GM18909 (cell line): ENCODE data around the gene CHAT.
"Not testable (repeated sequence)": the region's sequence is repeated elsewhere in the genome, so short reads cannot be mapped to it uniquely, and the experiment has no call there.

Experiments used
- ATAC-seq: cut with Tn5 transposase; IDR thresholded peaks from one replicate; pipeline ENCODE4 v1.9.1; 2021; ENCODE audit warnings: mild to moderate bottlenecking; ENCODE audit not compliant: unreplicated experiment, poor library complexity

Gene CHAT

DNA sequence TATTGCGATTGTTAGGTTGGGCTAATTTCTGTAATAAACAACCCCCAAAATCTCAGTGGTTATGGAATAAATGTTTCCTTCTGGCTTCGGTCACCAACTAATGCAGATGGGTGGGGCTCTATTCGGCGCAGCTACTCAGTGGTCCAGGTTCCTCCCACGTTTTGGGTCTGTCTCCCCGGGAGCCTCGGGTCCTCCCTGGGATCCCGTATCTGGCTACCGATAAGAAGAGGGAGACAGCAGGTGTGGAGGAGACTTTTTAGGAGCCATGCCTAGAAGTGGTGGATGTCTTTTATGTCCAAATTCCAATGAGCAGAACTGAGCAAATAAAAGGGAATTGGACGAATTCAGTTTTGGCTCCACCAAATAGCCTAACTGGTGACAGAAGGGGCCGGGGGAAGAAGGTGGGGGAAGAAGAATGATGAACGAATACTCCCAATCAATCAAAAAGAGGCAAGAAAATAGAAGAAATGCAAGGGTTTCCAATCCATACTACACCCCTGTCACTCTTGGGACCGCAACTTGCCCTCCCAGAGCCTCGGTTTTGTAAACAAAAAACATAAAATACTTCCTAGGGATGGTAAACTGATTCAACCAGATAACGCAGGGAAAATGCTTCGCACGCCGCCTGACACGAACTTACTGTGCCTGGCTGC is 65.1 kb downstream of the CHAT start:
- no peak for ATAC-seq

- no peak for ATAC-seq
Measured at GRCh38 chr10:49679480-49679893, 65.7 kb downstream of the CHAT start, which contains the start of gene C10orf53. C10orf53 (plus strand) TSS chr10:49679651; CDS start chr10:49679698, 47 bp downstream.

DNA sequence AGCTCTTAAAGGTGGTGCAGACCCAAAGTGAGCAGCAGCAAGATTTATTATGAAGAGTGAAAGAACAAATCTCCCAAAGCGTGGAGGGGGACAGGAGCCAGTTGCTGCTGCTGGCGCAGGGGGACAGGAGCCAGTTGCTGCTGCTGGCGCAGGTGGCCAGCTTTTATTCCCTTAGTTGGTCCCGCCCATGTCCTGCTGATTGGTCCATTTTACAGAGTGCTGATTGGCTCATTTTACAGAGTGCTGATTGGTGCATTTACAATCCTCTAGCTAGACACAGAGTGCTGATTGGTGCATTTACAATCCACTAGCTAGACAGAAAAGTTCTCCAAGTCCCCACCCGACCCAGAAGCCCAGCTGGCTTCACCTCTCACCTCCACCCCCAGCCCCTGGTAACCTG is 68.6 kb downstream of the CHAT start:
- ATAC-seq: not testable (repeated sequence)

GRCh38 chr10:49682879-49683278 is 69.0 kb downstream of the CHAT start:
- no peak for ATAC-seq

DNA sequence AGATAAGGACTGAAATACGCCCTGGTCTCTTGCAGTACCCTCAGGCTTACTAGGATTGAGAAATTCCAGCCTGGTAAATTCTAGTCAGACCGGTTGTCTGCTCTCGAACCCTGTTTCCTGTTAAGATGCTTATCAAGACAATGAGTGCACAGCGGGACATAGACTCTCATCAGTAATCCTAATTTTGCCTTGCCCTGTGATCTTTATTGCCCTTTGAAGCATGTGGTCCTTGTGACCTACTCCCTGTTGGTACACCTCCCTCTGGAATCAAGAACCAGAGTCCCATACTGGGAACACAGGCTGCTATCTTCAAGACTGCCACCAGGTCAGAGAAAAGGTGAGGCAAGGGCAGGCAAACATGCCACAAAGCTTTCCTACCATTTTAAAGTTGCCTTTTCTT is 72.8 kb downstream of the CHAT start:
- ATAC-seq: no peak

GRCh38 chr10:49688261-49688846 is 74.5 kb downstream of the CHAT start:
- ATAC-seq: no peak

DNA sequence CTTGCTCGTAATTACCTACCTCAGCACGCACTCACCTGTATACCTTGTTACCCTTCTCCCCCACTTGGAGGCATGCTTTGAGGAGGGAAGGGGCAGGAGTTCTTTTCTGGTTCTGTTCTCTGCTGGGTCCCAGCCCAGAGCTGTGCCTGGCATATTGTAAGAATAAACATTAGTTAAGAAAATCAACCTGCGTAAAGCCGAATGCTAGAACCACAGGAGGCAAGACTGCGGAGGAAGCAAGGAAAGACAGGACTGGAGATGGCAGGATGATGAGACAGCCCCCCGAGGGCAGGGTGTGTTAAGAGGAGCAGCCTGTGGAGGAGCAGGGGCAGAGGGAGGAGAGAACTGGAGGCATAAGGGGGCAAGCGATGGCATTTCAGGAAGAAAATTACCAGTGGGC is 75.1 kb downstream of the CHAT start:
- ATAC-seq: no peak

- ATAC-seq: no peak
Measured at GRCh38 chr10:49689882-49690510, 76.2 kb downstream of the CHAT start.

- ATAC-seq: no peak
Measured at GRCh38 chr10:49690698-49691356, 77.0 kb downstream of the CHAT start.

- ATAC-seq: no peak
Measured at GRCh38 chr10:49691588-49691987, 77.8 kb downstream of the CHAT start.

DNA sequence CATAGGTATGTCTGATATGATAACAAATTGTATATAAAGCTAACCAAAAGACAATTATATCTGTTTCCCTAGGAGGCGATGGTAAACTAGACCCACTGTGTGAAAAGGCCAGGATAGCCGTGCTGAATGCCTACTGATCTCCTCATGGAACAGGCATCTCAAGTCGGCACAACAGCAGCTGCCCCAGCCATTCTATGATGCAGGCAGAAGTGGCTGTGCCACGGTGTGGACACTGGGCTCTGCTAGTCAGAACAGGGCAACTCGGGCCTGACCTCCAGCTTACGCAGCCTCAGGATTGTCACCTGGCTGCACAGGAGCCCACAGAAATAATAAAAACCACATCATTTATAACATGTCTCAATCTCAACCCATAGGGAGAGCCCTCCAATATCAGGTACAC is 80.6 kb downstream of the CHAT start:
- no peak for ATAC-seq

- no peak for ATAC-seq
Measured at GRCh38 chr10:49696311-49696710, 82.5 kb downstream of the CHAT start.

DNA sequence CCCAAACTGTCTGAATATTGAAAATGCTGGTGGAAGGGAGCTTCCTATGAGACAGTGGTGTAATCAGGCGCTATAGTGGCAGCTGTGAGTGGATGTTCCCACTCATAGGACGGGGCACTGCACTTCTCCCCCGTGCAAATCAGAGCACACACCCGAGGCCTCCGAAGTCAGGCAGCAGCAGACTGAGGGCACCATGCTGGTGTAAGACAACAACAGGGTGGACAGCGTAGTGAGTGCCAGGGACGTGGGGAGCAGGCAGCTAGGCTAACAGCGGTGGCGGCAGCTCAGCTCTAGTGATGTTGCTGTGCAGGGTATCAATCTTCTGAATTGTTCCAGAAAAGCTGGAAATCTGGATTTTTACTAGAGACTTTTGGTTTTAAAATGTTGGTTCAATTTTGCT is 84.8 kb downstream of the CHAT start:
- no peak for ATAC-seq

DNA sequence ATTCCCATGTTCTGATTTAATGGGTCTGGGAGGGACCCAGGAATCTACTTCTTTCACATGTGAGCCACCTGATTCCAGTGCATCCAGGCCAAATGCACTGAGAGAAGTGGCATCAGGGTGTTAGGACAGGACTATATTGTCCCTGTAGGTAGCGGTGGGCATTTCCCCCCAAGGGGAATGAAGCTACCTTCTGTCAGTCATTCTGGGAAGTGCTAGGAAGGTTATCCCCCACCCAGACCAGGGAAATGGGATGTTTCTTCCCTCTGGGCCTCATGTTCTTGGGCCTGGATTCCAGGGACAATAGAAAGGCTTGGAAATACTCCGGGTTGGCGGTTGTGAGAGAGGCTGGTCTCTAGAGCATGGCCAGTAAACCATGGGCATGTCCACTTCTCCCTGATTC is 86.4 kb downstream of the CHAT start:
- no peak for ATAC-seq

GRCh38 chr10:49700997-49701396 is 87.2 kb downstream of the CHAT start:
- ATAC-seq: no peak

GRCh38 chr10:49707585-49707984 is 93.7 kb downstream of the CHAT start:
- ATAC-seq: no peak

GRCh38 chr10:49709934-49710333 is 96.1 kb downstream of the CHAT start:
- no peak for ATAC-seq

DNA sequence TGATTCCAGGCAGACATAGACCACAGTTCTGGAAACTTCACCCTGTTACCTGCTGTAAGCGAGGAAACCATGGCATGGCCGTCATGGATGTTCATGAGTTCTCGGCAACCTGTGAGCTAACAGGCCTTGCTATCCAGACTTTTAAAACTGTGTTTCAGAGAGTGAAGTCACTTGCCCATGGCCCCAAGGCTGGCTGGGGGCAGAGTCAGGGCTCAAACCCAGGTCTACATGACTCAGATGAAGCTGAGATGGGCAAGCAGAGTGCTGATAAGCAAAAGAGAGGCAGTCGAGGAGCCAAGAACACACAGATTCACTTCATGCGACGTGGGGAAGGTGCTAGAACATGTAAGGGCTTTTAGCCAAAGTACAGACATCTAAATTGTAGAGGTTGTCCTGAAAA is 97.1 kb downstream of the CHAT start:
- ATAC-seq: no peak

- no peak for ATAC-seq
Measured at GRCh38 chr10:49711481-49711880, 97.6 kb downstream of the CHAT start.

DNA sequence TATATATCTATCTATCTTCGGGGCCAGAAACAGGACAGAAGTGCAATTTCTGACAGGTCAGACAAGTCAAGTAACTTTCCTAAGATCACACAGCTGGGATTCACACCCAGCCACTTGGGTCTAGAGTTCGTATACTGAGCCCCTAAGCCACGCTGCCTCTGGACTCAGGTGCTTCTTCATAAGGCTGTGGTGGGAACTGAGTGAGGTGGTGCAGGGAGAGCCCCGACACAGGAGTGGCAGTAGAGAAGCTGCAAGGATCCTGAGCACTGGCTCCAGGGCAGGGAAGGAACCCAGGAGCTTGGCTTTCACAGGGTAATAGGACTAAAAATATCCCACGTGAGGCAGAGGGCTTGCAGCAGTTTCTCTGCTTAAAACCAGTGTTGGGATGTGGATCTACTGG is 99.4 kb downstream of the CHAT start:
- ATAC-seq: no peak
